HG02973 (cell line): ENCODE data around the gene ABI2.
"Not testable (repeated sequence)": the region's sequence is repeated elsewhere in the genome, so short reads cannot be mapped to it uniquely, and the experiment has no call there.

Source experiments
- ATAC-seq: cut with Tn5 transposase; IDR thresholded peaks from one replicate; pipeline ENCODE4 v1.9.1; 2021; ENCODE audit warnings: moderate library complexity; ENCODE audit not compliant: unreplicated experiment

Gene ABI2

DNA sequence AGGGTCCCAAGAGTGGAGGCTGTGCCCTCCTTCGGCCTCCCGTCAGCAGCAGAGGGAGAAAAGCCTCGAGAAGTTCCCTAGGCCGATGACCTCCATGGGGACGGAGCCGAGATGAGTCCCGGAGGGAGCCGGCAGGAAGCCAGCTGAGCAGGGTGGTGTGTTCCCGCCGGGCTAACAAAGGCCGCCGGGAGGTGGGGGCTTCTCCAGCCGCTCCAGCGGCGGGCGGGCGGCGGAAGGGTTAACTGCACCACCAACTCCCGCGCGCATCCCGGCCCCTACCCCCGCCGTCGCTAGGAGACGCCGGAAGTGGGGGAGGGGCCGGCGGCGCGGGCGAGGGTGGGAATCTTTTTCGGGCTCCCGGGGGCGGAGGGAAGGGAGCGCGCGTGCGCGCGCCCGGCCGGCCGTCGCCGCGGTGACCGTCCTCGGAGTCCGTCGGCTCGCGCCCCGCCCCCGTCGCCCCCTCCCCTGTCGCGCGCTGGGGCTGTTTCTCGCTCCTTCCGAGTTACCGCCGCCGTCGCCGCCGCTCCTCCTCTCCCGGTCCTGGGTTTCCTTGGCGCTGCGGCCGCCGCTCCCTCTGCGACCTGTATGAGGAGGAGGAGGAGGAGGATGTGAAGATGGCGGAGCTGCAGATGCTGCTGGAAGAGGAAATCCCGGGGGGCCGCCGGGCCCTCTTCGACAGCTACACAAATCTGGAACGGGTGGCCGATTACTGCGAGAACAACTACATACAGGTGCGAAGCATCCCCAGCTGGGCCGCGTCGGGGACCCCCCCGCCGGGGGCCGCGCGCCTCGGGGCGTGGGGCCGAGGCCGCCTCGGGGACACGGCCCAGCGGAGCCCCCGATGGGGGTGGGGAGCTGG lies at the start of gene ABI2:
ABI2 (plus strand) TSS at position 494 of the 859 bp plus-strand sequence; CDS start at position 615, 121 bp downstream.
- peak; percentile 44 for ATAC-seq

DNA sequence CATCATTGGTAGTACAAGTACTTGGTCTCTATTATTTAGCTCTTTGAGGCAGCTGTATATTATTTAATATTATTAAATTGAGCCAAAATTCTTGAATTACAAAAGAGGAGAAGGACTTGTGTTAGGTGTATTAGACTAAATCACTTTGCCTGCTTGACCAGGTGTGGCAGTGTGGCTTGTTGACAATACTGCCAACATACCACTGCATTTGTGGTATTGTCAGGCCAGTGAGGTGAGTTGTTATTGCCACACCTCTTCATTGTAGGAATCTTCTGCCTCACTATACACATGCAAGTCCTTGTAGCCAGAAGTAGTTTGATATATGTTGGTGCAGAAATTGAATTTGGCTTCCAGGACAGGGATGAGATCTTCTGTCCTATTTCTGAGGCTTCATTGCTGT lies 48.9 kb upstream of the ABI2 start:
- ATAC-seq: no peak

DNA sequence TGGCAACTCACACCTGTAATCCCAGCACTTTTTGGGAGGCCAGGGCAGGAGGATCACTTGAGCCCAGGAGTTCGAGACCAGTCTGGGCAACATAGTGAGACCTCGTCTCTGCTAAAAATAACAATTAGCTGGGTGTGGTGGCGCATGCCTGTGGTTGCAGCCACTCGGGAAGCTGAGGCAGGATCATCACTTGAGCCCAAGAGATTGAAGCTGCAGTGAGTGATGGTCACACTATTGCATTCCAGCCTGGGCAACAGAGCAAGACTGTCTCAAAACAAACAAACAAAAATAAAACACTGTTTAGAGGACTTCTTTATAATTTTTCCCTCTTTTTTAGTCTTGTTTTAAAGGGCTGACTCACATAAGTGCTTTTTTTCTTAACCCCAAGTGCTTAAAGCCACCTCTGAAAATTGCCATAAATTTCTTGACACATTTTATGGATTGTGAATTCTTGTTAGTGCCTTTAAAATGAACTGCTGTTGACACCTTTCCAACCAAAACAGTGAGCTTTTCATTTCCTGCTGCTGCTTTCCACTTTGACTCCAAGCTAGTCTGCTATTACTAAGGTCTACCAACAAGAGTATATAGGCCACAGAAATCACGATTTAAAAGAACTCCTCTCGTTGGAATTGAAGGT lies 47.6 kb upstream of the ABI2 start:
- no peak for ATAC-seq

DNA sequence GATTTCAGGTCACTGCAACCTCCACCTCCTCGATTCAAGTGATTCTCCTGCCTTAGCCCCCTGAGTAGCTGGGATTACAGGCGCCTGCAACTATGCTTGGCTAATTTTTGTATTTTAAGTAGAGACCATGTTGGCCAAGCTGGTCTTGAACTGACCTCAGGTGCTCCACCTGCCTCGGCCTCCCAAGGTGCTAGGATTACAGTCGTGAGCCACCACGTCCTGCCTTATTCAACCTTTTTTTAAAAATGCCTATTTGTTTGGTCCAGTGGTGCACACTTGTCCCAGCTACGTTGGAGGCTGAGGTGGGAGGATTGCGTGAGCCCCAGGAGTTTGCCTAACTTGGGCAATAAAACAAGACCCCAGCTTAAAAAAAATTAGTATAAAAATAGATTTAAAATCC lies 46.1 kb upstream of the ABI2 start:
- ATAC-seq: no peak

DNA sequence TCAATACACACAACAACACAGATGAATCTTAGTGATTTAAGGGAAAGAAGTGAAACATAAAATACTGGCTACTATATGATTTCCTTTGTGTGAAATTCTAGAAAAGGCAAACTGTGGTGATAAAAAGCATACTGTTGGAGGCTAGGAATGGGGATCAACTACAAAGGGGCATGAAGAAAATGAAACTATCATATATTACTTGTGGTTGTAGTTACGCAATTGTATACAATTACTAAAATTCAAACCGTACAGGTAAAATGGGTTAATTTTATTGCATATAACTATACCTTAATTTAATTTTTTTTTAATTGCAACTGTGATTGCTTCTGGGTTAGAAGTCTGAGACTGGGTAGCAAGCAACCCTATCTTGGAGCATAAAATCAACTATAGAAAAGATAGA lies 41.7 kb upstream of the ABI2 start:
- no peak for ATAC-seq

DNA sequence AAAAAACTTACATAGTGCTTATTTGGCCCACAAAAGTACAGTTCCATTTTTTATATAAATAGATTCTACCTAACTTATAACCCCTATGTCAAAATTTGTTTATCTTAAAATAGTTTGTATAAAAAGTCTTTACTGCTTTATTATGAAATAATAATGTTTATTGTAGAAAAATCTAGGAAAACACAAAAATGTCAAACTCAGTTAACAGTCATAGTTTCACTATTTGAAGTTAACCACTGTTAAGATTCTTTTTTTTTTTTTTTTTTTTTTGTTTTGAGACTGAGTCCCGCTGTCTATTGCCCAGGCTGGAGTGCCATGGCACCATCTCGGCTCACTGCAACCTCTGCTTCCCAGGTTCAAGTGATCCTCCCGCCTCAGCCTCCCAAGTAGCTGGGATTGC lies 26.5 kb upstream of the ABI2 start:
- ATAC-seq: no peak

DNA sequence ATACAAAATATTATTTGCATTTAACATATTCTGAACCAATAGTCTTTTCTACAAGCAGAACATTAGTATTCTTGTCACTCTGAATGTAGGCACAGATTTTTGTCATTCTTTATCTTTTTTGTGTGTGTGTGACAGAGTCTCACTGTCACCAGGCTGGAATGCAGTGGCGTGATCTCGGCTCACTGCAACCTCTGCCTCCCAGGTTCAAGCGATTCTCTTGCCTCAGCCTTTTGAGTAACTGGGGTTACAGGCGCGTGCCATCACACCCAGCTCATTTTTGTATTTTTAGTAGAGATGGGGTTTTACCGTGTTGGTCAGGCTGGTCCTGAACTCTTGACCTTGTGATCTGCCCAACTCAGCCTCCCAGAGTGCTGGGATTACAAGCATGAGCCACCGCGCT lies 25.6 kb upstream of the ABI2 start:
- ATAC-seq: not testable (repeated sequence)

DNA sequence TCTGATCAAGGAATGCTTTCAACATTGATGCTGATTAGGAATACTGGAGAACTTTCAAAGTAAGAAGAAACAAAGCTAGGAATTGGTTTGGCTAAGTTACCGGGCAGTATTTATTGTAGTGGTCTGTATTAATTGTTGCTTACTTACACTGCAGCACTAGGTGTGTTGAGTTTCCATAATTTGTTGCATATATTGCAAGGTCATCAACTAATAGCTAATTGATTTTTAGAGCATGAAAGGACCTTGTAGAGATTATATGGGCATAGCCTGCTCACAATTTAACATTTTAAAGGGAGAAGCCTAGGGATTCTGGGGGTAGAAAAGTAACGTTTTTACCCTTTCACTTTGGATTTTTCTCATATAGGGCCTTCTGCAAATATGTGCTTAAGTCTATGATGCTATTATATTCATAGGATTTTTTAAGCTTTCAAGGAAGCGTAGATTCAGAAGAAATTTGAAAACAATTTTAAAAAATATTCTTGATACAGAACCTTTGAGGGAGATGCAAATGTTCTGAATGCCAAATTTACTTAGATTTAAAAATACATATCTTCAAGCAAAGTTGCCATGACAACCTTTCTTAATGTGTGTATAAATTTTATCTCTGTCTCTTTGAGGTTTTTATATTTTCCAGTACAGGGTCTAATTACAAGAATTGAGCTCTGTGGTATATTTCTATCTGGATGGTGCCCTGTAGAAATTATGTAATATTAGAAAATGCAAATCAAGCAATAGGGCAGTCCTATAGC lies 17.3 kb upstream of the ABI2 start:
- ATAC-seq: no peak

DNA sequence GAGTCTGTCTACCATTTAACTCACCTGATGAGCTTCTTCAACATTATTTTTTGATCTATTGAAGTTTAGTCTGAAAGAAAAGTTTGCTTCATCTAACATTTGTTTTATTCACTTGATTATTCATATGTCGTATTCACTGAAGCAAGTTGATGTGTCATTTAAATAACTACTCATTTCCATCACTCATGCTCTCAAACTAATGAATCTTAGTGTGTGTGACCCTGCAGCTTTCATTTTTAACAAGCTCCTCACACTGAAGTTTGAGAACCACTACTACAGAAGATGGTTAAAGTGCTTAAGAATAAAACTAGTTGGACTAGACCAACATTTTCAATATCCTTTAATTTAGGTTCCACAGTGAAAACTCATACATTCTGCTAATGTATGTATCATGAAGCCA lies 1.8 kb upstream of the ABI2 start:
- no peak for ATAC-seq

DNA sequence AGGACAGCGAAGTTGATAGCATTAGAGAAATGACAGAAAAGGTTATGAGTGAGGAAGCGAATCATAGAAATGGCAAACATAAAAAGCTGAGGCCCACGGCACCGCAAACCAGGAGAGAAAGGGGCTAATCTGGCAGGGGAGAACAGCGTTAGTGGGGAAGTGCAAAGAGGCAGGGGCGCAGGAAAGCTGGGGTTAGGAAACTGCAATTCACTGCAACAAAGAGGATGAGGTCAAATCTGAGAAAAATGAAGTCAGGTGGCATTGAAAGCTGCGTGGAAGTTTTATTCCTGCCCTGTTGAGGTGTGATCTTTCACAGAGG lies 653 bp upstream of the ABI2 start:
- no peak for ATAC-seq

DNA sequence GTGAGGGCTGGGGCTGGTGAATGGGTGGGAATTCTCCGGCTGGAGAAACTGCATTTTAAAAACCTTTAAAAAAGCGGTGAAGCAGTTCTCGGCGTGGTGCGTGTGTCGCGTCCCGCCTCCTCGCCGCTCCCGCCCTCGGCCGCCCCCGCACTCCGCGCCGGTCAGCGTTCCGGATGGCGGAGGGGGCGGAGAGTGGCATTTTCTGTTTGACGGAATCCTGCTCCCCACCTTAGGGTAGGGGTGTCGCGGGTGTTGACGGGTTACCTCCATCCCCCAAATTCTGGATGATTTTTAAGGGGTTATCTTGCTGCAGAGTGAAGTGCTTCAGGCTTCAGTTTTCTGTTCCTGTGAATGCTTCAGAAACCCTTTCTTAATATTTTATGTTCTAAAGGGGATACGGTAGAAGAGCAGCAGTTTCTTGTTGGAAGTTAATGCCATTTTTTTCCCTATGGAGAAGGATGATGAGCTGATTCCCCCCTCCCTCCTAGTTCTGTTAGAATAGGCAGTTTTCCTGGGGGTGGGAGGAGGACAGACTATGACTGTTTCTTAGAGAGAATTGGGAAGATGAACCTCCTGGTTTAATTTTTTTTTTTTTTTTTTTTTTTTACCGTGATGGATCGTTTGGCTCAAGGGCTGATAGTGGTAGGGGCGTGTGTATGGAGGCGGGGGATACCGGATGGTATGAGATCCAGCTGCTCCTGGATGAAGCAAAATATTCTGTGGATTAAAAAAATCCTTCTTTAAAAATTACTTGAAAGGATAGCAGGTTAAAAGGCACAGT lies 756 bp downstream of the ABI2 start:
- peak; percentile 63 for ATAC-seq

DNA sequence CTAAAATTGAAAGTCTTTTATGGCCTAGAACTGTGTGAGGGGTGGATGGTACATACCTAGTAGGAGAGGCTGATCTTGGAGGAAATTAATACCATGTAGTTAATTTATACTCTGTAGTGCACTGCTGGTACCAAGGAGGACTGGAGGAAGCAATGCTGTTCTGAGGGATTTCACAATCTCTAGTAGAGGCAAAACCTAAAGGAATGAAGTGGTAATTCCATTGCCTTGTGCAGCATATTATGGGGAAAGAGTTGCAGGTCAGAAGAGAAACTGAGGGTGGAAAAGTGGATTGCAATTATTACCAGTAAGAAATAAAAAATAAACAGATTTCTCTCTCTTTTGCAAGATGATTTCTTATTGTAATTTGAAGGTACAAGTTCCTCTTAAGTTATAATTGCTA lies 2.2 kb downstream of the ABI2 start:
- no peak for ATAC-seq

DNA sequence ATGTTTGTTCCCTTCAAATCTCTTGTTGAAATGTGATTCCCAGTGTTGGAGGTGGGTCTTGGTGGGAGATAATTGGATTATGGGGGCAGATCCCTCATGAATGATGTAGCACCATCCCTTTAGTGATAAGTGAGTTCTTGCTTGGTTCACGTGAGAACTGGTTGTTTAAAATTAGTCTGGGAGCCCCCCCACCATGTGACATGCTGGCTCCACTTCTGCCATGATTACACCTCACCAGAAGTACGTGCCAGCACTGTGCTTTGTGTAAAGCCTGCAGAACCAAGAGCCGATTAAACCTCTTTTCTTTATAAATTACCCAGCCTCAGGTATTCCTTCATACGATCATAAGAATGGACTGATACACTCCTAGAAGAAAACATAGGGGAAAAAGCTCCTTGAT lies 10.1 kb downstream of the ABI2 start:
- no peak for ATAC-seq

DNA sequence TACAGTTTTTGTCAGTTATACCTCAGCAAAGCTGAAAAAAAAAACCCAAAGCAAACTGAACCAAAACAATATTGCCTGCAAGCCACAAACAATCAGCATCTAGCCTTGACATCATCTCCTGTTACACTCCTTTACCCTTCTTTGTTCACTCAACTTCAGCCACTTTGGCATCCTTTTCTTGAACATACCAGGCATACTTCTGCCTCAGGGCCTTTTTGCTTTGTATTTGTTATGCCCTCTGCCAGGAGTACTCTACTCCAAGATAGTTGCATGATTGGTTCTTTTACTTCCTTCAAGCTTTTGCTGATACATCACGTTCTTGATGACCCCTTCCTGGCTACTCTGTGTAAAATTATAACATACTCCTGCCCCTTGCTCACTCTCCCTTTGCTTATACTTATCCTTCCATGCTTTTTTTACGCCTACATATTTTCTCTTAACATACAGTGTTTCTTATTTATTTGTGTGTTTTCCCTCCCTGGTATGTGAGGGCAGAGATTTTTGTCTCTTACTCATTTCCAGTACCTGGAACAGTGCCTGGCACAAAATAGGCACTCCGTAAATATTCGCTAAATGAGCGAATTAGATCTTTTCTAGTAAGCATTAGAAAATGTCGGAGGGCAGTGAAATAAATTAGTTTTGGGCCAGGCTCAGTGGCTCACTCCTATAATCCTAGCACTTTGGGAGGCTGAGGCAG lies 12.7 kb downstream of the ABI2 start:
- ATAC-seq: no peak

DNA sequence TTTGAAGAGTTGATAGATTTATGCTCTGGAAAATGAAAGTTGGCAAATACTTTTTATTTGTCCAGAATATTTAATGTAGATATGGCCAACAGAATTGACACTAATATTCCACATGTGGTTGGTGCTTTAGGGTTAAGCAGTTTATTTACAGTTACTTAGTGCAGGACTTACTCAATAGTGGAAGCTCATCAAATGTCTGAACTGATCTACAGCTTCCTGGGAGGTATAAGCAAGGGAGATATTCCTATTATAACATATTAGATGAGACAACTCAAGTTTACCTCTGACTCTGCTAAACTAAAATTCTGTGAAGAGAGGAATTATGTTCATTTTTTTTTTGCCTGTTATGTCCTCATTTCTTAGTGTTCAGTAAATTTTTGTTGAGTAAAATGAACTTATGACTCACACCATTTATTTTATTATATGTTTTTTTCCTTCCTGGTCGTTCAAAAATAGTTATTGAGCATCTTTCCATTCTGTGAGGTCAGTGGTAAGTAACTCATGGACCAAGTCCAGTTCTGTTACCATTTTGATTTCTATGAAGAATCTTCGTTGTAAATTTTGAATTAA lies 13.6 kb downstream of the ABI2 start:
- ATAC-seq: no peak

DNA sequence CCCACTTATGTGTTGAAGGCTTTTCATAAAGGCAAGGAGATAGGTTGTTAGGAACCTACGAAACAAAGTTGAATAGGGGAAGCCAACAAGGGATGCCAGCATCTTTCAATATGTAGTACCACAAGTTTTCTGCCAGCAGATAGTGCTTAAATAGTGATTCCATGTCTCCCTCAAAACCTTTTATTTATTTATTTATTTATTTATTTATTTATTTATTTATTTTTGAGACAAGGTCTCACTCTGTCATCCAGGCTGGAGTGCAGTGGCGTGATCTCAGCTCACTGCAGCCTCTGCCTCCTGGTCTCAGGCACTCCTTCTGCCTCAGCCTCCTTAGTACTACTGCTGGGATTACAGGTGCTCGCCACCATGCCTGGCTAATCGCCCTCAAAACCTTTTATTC lies 14.2 kb downstream of the ABI2 start:
- ATAC-seq: not testable (repeated sequence)

DNA sequence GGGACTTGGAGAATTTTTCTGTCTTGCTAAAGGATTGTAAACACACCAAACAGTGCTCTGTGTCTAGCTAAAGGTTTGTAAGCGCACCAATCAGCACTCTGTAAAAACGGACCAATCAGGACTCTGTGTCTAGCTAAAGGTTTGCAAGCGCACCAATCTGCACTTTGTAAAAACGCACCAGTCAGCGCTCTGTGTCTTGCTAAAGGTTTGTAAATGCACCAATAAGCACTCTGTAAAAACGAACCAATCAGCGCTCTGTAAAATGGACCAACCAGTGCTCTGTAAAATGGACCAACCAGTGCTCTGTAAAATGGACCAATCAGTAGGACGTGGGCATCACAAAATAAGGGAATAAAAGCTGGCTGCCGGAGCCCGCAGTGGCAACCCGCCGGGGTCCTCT lies 16.5 kb downstream of the ABI2 start:
- ATAC-seq: no peak

DNA sequence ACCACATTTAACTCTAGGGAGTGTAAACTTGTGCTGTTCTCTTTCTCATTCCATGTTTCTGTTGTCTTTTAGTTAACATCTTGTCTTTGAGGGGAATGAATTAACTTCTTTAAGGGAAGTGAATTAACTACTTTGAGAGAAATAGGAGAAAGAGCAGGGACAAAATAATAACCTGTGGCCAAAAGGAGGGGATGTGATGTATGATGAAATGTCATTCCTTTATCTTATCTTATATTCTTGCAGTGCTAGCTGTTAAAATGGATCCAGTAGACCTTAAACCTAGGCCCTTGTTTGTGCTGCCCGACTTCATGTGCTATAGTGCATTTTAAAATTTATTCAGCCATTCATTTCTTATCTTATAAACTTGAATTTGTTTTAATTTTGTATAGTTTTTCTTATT lies 18.4 kb downstream of the ABI2 start:
- no peak for ATAC-seq

DNA sequence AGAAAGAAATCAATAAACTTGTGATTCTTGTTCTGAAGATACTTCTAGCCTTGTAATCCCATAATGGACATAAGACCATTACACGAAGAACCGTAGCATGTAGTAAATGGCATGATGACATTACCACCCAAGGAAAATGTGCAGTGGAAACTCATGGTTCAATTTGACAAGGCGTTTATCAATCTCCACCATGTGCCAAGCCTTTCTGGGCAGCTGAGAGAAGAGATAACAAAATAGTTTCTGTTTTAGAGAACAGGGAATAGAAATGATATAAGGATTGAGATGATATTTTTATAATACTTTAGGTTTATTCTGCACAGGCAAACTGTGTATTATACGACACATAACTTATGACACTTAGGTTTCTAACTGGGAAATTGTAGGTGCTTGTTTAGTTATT lies 19.2 kb downstream of the ABI2 start:
- ATAC-seq: no peak

DNA sequence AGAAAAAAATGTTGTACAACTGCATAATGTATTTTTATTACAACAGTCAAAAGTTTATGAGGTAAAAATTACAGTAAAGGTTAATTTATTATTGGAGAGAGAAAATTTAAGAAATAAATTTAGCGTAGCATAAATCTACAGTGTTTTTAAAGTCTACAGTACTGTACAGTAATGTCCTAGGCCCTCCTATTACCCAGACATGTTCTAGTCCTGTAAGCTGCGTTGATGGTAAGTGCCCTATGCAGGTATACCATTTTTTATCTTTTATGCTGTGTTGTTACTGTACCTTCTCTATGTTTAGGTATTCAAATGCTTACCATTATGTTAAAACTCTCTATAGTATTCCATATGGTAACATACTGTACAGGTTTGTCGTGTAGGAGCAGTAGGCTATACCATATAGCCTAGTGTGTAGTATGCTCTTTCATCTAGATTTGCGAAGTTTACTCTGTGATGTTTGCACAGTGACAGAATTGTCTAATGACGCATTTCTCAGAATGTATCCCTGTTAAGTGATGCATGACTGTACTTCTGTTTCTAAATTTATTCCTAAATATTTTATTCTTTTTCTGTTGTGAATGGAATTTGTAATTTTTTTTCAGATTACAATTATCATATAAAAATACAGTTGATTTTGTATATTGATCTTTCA lies 24.5 kb downstream of the ABI2 start:
- no peak for ATAC-seq
